Activated naive CD8-positive, alpha-beta T cell (primary cell): ENCODE results near the gene NAIF1.
"Not testable (repeated sequence)": the region's sequence is repeated elsewhere in the genome, so short reads cannot be mapped to it uniquely, and the experiment has no call there.

ENCODE experiments used
- H3K27ac Mint-ChIP-seq: one replicate; pipeline ENCODE4 v1.8.0; 2021; ENCODE audit warnings: mixed read lengths
- H3K27me3 Mint-ChIP-seq: one replicate; pipeline ENCODE4 v1.8.0; 2021; ENCODE audit warnings: mixed read lengths
- H3K36me3 Mint-ChIP-seq: one replicate; pipeline ENCODE4 v1.8.0; 2021; ENCODE audit warnings: mixed read lengths
- H3K4me1 Mint-ChIP-seq: one replicate; pipeline ENCODE4 v1.8.0; 2021; ENCODE audit warnings: low read depth, mixed read lengths
- H3K4me3 Mint-ChIP-seq: one replicate; pipeline ENCODE4 v1.8.0; 2021; ENCODE audit warnings: mild to moderate bottlenecking, mixed read lengths
- H3K9me3 Mint-ChIP-seq: one replicate; pipeline ENCODE4 v1.8.0; 2021; ENCODE audit warnings: low read depth, mixed read lengths

NAIF1 gene

DNA sequence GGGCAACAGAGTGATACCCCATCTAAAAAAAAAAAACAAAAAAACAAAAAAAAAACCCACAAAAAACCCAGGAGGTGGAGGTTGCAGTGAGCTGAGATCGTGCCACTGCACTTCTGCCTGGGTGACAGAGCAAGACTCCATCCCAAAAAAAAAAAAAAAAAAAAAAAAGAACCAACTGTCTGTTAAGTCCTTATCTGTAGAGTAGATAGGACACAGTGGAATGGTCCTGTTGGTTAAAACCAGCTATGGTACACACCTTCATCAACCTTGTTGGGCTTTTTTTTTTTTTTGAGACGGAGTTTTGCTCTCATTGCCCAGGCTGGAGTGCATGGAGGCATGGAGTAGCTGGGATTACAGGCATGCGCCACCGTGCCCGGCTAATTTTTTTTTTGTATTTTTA is 13.1 kb upstream of the NAIF1 start:
- peaks cover 49% of the 10 kb centered on the region for H3K4me1 Mint-ChIP-seq
- H3K9me3 Mint-ChIP-seq = no peaks in the 10 kb centered on the region

DNA sequence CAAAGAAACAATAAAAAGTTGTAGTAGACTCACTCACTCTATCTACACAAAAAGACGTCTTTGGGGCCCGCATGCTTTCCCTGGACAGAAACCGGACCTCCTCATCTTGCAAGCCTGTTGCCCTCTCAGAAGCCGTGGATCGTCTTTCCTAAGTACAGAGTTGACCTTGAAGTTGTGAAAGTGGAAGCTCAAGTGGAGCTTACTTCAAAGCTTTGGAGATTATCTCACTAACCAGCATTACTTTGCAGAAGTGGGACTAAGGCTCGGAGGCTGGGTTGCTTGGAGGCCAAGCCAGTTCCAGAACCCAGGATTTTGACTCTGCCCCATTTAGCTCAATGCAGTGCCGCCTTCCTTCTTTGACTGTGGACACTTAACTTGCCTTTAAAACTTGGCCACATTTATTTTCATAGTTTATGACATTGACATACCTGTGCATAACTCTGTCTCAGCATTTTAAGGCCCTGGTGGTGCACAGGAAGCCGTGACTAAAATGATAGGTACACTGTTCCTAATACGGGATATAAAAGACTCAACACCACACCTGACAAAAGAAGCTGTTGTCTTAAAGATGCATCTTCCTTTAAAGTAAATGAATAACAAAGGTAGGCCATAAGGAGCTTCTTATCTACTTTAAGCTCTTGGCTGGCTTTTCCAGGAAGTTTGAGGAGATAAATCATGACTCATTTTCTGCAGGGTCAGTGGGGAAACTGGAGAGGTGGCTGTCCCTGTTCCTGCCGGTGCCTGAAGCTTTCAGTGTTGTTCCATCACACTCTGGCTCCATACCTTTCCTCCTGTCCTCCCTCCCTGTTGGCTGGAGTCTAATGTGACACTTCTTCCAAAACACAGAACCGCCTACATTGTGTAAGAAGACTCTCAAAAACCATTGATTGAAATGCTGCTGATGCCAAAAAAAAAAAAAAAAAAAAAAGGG is 11.6 kb upstream of the NAIF1 start:
- H3K4me3 Mint-ChIP-seq = peak overlapping the region; percentile 33
- H3K27me3 Mint-ChIP-seq = no peaks in the 10 kb centered on the region
- no peaks in the 10 kb centered on the region for H3K36me3 Mint-ChIP-seq
- H3K9me3 Mint-ChIP-seq = no peaks in the 10 kb centered on the region
- peaks cover 52% of the 10 kb centered on the region for H3K4me1 Mint-ChIP-seq
- H3K27ac Mint-ChIP-seq = peak overlapping the region; percentile 58

More for the DNA sequence above, 13.1 kb upstream of the NAIF1 start:
- H3K27ac Mint-ChIP-seq = no peak overlapping the region
- H3K4me3 Mint-ChIP-seq = no peak overlapping the region
- H3K27me3 Mint-ChIP-seq = no peaks in the 10 kb centered on the region
- H3K36me3 Mint-ChIP-seq = no peaks in the 10 kb centered on the region

GRCh38 chr9:128077847-128078503 is 10.9 kb upstream of the NAIF1 start:
- Mint-ChIP-seq H3K4me3 (no peak overlapping the region), H3K27ac (peak overlapping the region; percentile 58), H3K9me3 (no peaks in the 10 kb centered on the region), H3K27me3 (no peaks in the 10 kb centered on the region), H3K4me1 (peaks cover 58% of the 10 kb centered on the region), H3K36me3 (no peaks in the 10 kb centered on the region)

- Mint-ChIP-seq H3K36me3 (peaks cover 2% of the 10 kb centered on the region), H3K4me3 (peak overlapping the region; percentile 72), H3K27me3 (no peaks in the 10 kb centered on the region), H3K9me3 (no peaks in the 10 kb centered on the region), H3K27ac (peak overlapping the region; percentile 86), H3K4me1 (peaks cover 64% of the 10 kb centered on the region)
Measured at GRCh38 chr9:128073253-128073886, 6.2 kb upstream of the NAIF1 start.

DNA sequence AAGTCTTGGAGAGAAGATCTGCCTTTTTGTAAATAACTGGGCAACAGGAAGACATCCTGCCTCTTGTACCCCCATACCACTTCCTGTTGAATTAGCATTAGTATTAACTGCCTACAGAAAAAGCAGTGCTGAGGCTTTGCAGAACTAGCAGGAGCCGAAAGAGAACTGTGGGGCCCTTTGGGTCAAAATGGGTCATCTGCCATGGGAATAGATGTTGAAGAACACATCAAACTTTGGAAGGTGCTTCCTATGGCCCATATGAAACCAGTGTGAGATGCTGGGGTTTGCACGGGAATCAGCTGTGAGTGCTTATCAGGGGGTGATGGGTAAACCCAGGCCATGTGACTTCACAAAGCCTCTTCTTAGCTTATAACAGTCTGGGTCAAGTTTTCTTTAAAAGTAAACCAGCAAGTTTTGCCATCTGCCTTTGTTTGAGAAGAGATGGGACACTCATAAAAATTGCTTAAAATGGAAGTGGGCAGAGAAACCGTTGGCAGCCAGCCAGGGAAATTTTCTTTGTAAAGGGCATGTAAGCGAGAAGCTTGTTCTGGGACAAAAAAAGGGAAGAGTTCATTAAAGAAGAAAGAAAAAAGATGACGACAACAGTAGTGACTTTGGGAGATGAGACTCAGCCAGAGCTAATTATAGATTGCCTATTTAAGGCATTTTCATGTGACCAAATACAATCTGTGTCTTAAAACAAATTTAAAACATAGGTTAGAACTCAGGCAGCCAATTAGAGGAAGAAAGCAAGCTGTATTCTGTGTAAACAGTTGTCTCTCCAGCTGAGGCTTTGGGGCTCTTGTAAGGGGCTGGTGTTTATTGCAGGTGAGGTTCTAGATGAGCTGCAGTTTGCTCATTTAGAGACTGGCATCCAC is 5.3 kb upstream of the NAIF1 start:
- H3K4me1 Mint-ChIP-seq = peaks cover 55% of the 10 kb centered on the region
- H3K27me3 Mint-ChIP-seq = no peaks in the 10 kb centered on the region
- peak overlapping the region; percentile 79 for H3K4me3 Mint-ChIP-seq
- H3K36me3 Mint-ChIP-seq = peaks cover 2% of the 10 kb centered on the region
- H3K27ac Mint-ChIP-seq = peak overlapping the region; percentile 86
- no peaks in the 10 kb centered on the region for H3K9me3 Mint-ChIP-seq

DNA sequence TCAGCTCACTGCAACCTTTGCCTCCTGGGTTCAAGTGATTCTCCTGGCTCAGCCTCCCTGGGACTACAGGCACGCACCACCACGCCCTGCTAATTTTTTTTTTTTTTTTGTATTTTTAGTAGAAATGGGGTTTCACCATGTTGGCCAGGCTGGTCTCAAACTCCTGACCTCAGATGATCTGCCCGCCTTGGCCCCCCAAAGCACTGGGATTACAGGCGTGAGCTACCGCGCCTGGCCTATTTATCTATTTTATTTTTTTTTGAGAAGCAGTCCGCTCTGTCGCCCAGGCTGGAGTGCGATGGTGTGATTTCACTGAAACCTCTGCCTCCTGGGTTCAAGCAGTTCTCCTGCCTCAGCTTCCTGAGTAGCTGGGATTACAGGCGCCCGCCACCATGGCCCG is 4.4 kb upstream of the NAIF1 start:
- peak overlapping the region; percentile 79 for H3K4me3 Mint-ChIP-seq
- H3K27ac Mint-ChIP-seq = peak overlapping the region; percentile 86
- H3K36me3 Mint-ChIP-seq, H3K9me3 Mint-ChIP-seq, H3K27me3 Mint-ChIP-seq: not testable (repeated sequence)
- peaks cover 49% of the 10 kb centered on the region for H3K4me1 Mint-ChIP-seq

- H3K4me1 Mint-ChIP-seq = peaks cover 53% of the 10 kb centered on the region
- H3K4me3 Mint-ChIP-seq = peak overlapping the region; percentile 78
- H3K9me3 Mint-ChIP-seq = no peaks in the 10 kb centered on the region
- H3K27me3 Mint-ChIP-seq = no peaks in the 10 kb centered on the region
- H3K36me3 Mint-ChIP-seq = peaks cover 4% of the 10 kb centered on the region
- H3K27ac Mint-ChIP-seq = peak overlapping the region; percentile 89
Measured at GRCh38 chr9:128070874-128071273, 3.8 kb upstream of the NAIF1 start.

DNA sequence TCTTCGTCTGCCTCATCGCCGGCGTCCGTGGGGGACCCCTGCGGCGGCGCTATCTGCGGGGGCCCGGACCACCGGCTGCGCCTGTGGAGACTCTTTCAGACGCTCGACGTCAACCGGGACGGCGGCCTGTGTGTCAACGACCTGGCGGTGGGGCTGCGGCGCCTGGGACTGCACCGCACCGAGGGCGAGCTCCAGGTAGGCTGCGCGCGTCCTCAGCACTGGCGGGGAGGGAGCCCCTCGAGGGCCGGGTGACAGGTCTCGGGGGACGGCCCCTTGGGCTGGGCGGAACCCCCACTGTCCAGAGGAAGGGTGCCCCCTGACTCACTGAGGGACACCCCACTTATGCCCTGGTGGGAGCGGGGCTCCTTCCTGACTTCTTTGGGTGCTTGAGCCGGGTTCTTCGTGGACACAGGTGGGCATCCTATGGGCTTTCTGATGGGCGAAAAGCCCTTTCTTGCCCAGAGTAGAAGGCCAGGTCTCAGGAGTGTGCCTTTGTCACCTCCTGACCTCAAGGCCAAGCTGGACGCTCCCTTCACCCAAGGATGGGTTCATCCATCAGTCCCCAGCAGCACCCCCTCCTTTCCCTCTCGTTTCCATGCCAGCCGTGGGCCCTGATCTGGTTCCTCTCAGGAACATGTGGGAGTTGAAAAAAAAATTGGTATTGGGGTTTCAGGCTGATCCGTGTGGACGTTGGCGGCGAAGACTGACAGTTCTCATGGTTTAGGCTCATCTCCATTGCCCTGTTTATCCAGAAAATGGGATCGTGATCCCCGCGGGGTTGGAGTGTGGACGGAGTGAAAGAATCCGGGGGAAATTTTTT is 1.5 kb upstream of the NAIF1 start:
- Mint-ChIP-seq H3K4me3 (peak overlapping the region; percentile 94), H3K36me3 (peaks cover 5% of the 10 kb centered on the region), H3K27me3 (no peaks in the 10 kb centered on the region), H3K9me3 (no peaks in the 10 kb centered on the region), H3K4me1 (peaks cover 59% of the 10 kb centered on the region), H3K27ac (peak overlapping the region; percentile 88)

- Mint-ChIP-seq H3K9me3 (no peaks in the 10 kb centered on the region), H3K27ac (peak within 1 kb of the TSS; percentile 88), H3K36me3 (peaks cover 5% of the 10 kb centered on the region), H3K27me3 (no peaks in the 10 kb centered on the region), H3K4me3 (peak within 1 kb of the TSS; percentile 94), H3K4me1 (peaks cover 59% of the 10 kb centered on the region)
Measured at GRCh38 chr9:128067645-128068385, 695 bp upstream of the NAIF1 start, which contains the start of gene SLC25A25. SLC25A25 (plus strand) TSS chr9:128068232; CDS start chr9:128068320, 88 bp downstream.

GRCh38 chr9:128065907-128066712 is 1.0 kb downstream of the NAIF1 start:
- H3K27ac Mint-ChIP-seq = peak overlapping the region; percentile 92
- peaks cover 7% of the 10 kb centered on the region for H3K36me3 Mint-ChIP-seq
- H3K4me3 Mint-ChIP-seq = no peak overlapping the region
- no peaks in the 10 kb centered on the region for H3K27me3 Mint-ChIP-seq
- H3K9me3 Mint-ChIP-seq = no peaks in the 10 kb centered on the region
- peaks cover 61% of the 10 kb centered on the region for H3K4me1 Mint-ChIP-seq

DNA sequence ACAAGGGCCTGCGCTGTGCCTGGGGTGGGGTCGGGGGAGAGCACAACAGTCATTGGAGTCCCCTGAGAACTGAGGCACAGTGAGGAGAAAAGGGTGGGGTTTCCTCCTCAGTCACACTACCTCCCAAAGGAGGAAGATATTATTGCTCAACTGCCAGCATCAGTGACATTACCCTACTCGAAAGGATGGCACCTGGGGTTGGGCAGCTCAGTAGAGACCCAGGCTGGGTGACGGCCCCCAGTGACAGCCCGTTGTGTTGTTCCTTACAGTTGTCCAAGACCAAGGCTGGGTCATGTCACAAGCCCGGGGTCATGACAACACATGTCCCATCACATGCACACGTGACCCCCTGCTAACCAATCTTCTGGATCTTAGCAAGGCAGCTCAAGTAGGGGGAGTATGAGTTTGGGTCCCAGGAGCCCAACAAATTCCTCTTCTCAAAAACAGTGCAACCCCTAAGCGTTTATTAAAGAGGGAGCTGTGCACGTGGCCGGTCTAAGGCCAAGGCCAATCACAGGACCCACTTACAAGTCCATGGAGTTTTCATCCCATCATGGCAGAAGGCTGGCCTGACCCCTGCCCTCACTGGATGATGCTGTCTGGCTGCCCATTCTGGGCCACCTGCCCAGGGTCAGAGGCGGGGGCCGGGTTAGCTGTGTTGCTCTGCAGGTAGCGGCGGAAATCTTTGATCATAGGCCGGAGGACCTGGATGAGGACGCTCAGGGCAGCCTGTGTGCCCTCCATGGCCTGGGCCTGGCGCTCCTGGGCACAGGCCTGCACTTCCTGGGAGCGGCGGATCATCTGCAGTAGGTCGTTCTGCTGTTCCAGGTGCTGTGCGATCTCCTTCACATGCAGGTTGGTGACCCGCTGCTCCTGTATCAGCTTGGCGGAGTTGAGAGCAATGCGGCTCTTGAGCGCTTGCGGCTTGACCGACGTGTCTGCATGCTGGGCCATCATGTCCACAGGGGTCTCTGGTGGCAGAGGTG is 4.0 kb downstream of the NAIF1 start:
- Mint-ChIP-seq H3K9me3 (no peaks in the 10 kb centered on the region), H3K4me3 (peak overlapping the region; percentile 23), H3K36me3 (peaks cover 5% of the 10 kb centered on the region), H3K4me1 (peaks cover 49% of the 10 kb centered on the region), H3K27me3 (no peaks in the 10 kb centered on the region), H3K27ac (peak overlapping the region; percentile 54)

DNA sequence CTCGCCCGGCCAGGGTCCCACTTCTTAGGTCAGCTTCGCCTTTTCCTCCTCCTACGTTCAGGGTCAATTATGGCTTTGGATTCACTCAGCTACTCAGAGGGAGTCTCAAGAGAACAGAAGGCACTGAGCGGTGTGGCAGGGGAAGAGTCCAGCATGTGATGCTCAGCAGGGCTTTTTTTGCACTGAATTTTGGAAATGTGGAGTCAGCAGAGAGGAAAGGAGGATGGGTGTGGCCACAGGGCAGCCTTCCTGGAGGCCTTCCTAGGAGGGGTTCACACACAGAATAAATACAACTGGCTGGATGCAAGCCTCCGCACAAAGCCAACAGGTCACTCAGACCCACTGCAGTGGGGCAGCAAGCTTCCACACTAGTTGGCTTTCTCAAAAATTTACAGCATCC is 4.8 kb downstream of the NAIF1 start:
- no peaks in the 10 kb centered on the region for H3K27me3 Mint-ChIP-seq
- peaks cover 49% of the 10 kb centered on the region for H3K4me1 Mint-ChIP-seq
- H3K36me3 Mint-ChIP-seq = peaks cover 5% of the 10 kb centered on the region
- no peaks in the 10 kb centered on the region for H3K9me3 Mint-ChIP-seq
- peak overlapping the region; percentile 38 for H3K4me3 Mint-ChIP-seq
- no peak overlapping the region for H3K27ac Mint-ChIP-seq
